ENCODE data around the gene ERBIN. TPM values are rescaled to one million over a fixed set of nuclear protein-coding genes. Genes with fewer than 3 reads are reported as not detected.

Gene ERBIN
- polyA plus RNA-seq, 1 donor from 2014 or later, result 28.4 TPM

- H3K27ac ChIP-seq (ENCODE audit: low read length), result no peak overlapping the region
- peaks cover 7% of the 10 kb centered on the region for H3K79me2 ChIP-seq (replicated peaks; ENCODE audit: insufficient read depth, low read length)
These were observed 66.3 kb downstream of the ERBIN start for GRCh38 chr5:65992630-65993029.

DNA sequence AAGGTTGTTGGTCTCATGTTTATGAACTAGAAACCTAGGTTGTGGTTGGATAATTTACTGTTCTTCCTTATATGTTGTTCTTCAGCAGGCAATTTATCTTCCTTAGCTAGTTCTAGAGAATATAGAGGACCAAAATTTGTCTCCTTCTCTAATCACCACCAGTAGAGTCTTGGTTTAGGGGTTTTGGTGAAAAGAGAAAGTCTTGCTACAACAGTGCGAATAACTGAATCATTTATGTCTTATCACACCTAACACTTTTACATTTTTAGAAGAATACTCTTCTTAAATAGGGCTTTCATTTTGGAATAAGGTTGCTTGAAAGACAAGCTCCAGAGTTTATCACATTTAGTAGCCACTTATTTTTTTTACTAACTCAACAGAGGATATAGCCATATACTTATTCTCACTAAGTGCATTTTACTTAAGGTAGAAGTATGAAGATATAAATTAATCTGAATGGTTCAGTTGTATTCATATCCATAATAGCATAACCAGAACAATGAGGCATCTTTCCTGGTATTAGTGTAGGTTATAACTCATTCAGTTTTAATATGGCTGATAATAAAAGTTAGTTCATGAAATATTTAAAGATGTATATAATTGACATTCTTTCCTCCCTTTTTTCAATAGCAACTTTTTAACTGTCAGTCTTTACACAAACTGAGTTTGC is 67.9 kb downstream of the ERBIN start:
- TF ChIP-seq SMC3 (conservative IDR thresholded peaks at IDR 0.05; ENCODE audit: poor library complexity), result no peak
- TF ChIP-seq, protein P1, sequence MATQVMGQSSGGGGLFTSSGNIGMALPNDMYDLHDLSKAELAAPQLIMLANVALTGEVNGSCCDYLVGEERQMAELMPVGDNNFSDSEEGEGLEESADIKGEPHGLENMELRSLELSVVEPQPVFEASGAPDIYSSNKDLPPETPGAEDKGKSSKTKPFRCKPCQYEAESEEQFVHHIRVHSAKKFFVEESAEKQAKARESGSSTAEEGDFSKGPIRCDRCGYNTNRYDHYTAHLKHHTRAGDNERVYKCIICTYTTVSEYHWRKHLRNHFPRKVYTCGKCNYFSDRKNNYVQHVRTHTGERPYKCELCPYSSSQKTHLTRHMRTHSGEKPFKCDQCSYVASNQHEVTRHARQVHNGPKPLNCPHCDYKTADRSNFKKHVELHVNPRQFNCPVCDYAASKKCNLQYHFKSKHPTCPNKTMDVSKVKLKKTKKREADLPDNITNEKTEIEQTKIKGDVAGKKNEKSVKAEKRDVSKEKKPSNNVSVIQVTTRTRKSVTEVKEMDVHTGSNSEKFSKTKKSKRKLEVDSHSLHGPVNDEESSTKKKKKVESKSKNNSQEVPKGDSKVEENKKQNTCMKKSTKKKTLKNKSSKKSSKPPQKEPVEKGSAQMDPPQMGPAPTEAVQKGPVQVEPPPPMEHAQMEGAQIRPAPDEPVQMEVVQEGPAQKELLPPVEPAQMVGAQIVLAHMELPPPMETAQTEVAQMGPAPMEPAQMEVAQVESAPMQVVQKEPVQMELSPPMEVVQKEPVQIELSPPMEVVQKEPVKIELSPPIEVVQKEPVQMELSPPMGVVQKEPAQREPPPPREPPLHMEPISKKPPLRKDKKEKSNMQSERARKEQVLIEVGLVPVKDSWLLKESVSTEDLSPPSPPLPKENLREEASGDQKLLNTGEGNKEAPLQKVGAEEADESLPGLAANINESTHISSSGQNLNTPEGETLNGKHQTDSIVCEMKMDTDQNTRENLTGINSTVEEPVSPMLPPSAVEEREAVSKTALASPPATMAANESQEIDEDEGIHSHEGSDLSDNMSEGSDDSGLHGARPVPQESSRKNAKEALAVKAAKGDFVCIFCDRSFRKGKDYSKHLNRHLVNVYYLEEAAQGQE (IDR thresholded peaks at IDR 0.05; ENCODE audit: borderline replicate concordance), result no peak
- TF ChIP-seq EP300 (conservative IDR thresholded peaks at IDR 0.05; ENCODE audit: poor library complexity, severe bottlenecking), result no peak
- no peak for TF ChIP-seq TAF1 (IDR thresholded peaks at IDR 0.05; ENCODE audit: low read depth)
- no peak for TF ChIP-seq MXI1 (conservative IDR thresholded peaks at IDR 0.05; ENCODE audit: poor library complexity, severe bottlenecking)
- TF ChIP-seq POLR2AphosphoS5 (IDR thresholded peaks at IDR 0.05), result no peak
- TF ChIP-seq RAD21 (conservative IDR thresholded peaks at IDR 0.05), result no peak
- no peak for TF ChIP-seq EZH2 (IDR thresholded peaks at IDR 0.05; ENCODE audit: borderline replicate concordance, insufficient read depth, low read length, poor library complexity, severe bottlenecking)
- TF ChIP-seq, protein P2, sequence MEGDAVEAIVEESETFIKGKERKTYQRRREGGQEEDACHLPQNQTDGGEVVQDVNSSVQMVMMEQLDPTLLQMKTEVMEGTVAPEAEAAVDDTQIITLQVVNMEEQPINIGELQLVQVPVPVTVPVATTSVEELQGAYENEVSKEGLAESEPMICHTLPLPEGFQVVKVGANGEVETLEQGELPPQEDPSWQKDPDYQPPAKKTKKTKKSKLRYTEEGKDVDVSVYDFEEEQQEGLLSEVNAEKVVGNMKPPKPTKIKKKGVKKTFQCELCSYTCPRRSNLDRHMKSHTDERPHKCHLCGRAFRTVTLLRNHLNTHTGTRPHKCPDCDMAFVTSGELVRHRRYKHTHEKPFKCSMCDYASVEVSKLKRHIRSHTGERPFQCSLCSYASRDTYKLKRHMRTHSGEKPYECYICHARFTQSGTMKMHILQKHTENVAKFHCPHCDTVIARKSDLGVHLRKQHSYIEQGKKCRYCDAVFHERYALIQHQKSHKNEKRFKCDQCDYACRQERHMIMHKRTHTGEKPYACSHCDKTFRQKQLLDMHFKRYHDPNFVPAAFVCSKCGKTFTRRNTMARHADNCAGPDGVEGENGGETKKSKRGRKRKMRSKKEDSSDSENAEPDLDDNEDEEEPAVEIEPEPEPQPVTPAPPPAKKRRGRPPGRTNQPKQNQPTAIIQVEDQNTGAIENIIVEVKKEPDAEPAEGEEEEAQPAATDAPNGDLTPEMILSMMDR (IDR thresholded peaks at IDR 0.05; ENCODE audit: poor library complexity, severe bottlenecking), result no peak
- no peak overlapping the region for H3K4me2 ChIP-seq (ENCODE audit: low read length)
- H3K36me3 ChIP-seq (ENCODE audit: insufficient read depth, low read length), result no peaks in the 10 kb centered on the region
- H3K27ac ChIP-seq (ENCODE audit: low read length), result no peak overlapping the region
- no peaks in the 10 kb centered on the region for H3K9me2 ChIP-seq (ENCODE audit: insufficient read depth, low read length)
- H4K20me1 ChIP-seq (ENCODE audit: insufficient read depth), result no peaks in the 10 kb centered on the region
- no peak overlapping the region for H3K9ac ChIP-seq (ENCODE audit: low read length)
- no peaks in the 10 kb centered on the region for H3K9me3 ChIP-seq (ENCODE audit: low read length)
- H3F3A ChIP-seq (ENCODE audit: insufficient read depth, low read length, poor library complexity, severe bottlenecking), result no peaks in the 10 kb centered on the region
- H3K4me3 ChIP-seq (ENCODE audit: low read length), result no peak overlapping the region
- no peaks in the 10 kb centered on the region for H3K27me3 ChIP-seq (ENCODE audit: insufficient read depth, low read depth, low read length)
- no peaks in the 10 kb centered on the region for H3K79me2 ChIP-seq (replicated peaks; ENCODE audit: insufficient read depth, low read length)
- no peak overlapping the region for H2AFZ ChIP-seq (ENCODE audit: low read depth, low read length)

More at GRCh38 chr5:65992630-65993029, 66.3 kb downstream of the ERBIN start:
- no peaks in the 10 kb centered on the region for H3K9me3 ChIP-seq (ENCODE audit: low read length)
- H3K9me2 ChIP-seq (ENCODE audit: insufficient read depth, low read length), result no peaks in the 10 kb centered on the region
- H3K27me3 ChIP-seq (ENCODE audit: insufficient read depth, low read depth, low read length), result no peaks in the 10 kb centered on the region
- no peak overlapping the region for H3K4me3 ChIP-seq (ENCODE audit: low read length)
- H4K20me1 ChIP-seq (ENCODE audit: insufficient read depth), result no peaks in the 10 kb centered on the region
- H3F3A ChIP-seq (ENCODE audit: insufficient read depth, low read length, poor library complexity, severe bottlenecking), result no peaks in the 10 kb centered on the region
- H2AFZ ChIP-seq (ENCODE audit: low read depth, low read length), result no peak overlapping the region
- no peaks in the 10 kb centered on the region for H3K36me3 ChIP-seq (ENCODE audit: insufficient read depth, low read length)
- H3K4me2 ChIP-seq (ENCODE audit: low read length), result no peak overlapping the region
- H3K9ac ChIP-seq (ENCODE audit: low read length), result no peak overlapping the region
- TF ChIP-seq, protein P2 (IDR thresholded peaks at IDR 0.05; ENCODE audit: poor library complexity, severe bottlenecking), result no peak
- TF ChIP-seq RAD21 (conservative IDR thresholded peaks at IDR 0.05) (no peak), MXI1 (conservative IDR thresholded peaks at IDR 0.05; ENCODE audit: poor library complexity, severe bottlenecking) (no peak), EZH2 (IDR thresholded peaks at IDR 0.05; ENCODE audit: borderline replicate concordance, insufficient read depth, low read length, poor library complexity, severe bottlenecking) (no peak), SMC3 (conservative IDR thresholded peaks at IDR 0.05; ENCODE audit: poor library complexity) (no peak), TAF1 (IDR thresholded peaks at IDR 0.05; ENCODE audit: low read depth) (no peak), POLR2AphosphoS5 (IDR thresholded peaks at IDR 0.05) (no peak), EP300 (conservative IDR thresholded peaks at IDR 0.05; ENCODE audit: poor library complexity, severe bottlenecking) (no peak)
- TF ChIP-seq, protein P1 (IDR thresholded peaks at IDR 0.05; ENCODE audit: borderline replicate concordance), result no peak
